HG03025 (cell line): ENCODE measurements around the gene CLN6.
"Not testable (repeated sequence)": the region's sequence is repeated elsewhere in the genome, so short reads cannot be mapped to it uniquely, and the experiment has no call there.

ENCODE experiments used
- ATAC-seq: cut with Tn5 transposase; IDR thresholded peaks from one replicate; pipeline ENCODE4 v1.9.1; 2021; ENCODE audit warnings: mild to moderate bottlenecking, moderate library complexity; ENCODE audit not compliant: unreplicated experiment, low FRiP score

CLN6 gene

GRCh38 chr15:68208636-68209240, 20.8 kb downstream of the CLN6 start:
- ATAC-seq = no peak

GRCh38 chr15:68208136-68208535, 21.4 kb downstream of the CLN6 start:
- ATAC-seq = no peak

- no peak for ATAC-seq
These were observed 22.2 kb downstream of the CLN6 start for GRCh38 chr15:68207176-68207935.

GRCh38 chr15:68206711-68207151, 22.8 kb downstream of the CLN6 start:
- ATAC-seq = no peak

- ATAC-seq = no peak
These were observed 23.5 kb downstream of the CLN6 start for GRCh38 chr15:68205954-68206539.

DNA sequence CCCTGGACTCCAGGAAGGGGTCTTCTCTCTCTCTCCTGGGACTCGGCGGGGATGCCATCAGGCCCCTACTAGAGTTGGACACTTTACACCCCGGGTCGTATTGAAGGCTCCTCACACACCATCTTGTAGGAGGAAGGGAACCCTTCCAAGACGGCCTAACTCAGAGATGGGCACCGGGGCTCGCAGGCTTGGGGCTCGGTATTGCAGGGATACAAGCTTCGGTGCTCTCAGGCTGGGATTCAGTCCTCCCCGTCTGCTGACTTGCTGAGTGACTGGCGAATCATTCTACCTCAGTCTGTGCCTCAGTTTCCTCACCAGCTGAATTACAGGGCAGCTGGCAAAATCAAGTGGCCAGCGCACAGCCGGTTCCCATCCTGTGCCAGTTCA, 24.0 kb downstream of the CLN6 start:
- ATAC-seq = no peak

DNA sequence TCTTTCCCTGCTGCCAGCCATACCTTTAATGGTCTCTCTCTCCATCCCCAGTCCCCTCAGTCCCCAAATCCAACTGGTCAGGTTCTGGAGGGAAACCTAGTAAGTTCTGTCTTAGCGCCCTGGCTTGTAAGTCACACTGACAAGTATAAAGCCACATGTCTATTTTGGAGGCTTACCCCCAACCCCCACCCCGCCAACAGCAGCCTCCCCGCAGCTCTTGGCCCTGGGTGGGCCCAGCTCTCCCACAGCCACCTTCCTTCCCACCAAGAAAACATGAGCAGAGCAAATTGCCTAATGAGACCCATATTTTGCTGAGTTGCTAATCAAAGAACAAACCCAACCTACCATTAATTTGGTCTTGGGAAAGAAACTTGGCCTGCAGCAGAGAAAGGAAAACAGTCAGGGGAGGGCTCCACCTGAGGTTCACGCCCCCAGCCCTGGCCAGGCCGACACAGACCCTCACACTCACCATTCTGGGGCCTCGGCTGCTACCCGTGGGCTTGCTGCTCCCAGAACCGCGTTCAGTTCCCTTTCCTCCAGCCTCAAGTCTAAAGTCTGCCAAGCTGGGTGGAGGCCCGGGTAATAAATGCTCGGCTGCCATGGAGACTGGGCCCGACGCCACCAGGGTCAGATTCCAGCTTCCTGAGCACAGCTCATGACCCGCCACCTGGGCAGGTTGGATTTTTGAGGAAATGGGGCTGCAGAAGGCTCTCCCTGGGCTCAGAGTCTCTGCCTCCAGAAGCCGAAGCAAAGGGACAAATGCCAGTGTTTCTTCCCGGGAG, 24.6 kb downstream of the CLN6 start, which contains the start of gene CALML4:
Gene CALML4, minus strand, starts transcription at position 557 of the 782 bp plus-strand sequence. Its CDS starts 85 bp downstream, at position 472.
- no peak for ATAC-seq

- ATAC-seq = no peak
These were observed 25.2 kb downstream of the CLN6 start for GRCh38 chr15:68204361-68204760.

DNA sequence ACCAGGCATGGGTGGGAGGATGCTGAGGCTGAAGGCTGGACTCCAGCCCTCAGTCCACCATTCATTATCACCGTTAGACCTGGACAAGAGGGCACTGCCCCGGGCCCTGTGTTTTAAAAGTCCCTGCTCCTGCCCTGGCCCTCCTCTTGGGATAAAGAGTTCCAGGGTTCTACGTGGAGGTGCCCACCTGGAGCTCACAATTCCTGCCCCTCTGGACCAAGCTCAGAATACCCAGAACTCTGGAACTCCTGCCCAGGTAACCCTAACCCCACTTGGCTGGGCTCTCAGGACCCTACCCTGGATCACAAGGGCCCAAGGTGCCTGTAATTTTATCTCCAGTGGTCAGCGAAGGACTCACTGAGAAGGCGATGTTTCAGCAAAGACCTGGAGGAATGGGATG, 25.6 kb downstream of the CLN6 start:
- ATAC-seq = no peak

DNA sequence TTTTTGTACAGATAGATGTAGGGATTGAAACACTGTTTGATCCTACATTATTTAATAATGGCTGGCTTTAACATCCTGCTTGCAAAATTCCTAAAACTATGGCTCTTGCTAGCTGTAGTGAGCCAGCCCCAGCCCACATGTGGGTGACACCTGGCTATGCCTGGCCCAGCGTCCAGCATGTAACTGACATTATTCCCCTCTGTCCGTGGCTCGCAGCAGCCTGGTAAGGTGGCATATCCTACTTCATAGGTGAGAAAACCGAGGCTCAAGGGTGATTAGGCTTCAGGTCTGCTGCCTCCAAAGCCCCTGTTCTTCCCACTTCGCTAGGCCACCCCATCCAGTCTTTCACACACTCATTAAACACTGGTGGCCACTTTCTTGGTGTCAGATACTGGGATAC, 26.0 kb downstream of the CLN6 start:
- ATAC-seq = no peak

- not testable (repeated sequence) for ATAC-seq
These were observed 26.5 kb downstream of the CLN6 start for GRCh38 chr15:68202994-68203393.

GRCh38 chr15:68201879-68202261, 27.7 kb downstream of the CLN6 start:
- ATAC-seq = no peak

- ATAC-seq = no peak
These were observed 28.2 kb downstream of the CLN6 start for GRCh38 chr15:68201153-68201878.

DNA sequence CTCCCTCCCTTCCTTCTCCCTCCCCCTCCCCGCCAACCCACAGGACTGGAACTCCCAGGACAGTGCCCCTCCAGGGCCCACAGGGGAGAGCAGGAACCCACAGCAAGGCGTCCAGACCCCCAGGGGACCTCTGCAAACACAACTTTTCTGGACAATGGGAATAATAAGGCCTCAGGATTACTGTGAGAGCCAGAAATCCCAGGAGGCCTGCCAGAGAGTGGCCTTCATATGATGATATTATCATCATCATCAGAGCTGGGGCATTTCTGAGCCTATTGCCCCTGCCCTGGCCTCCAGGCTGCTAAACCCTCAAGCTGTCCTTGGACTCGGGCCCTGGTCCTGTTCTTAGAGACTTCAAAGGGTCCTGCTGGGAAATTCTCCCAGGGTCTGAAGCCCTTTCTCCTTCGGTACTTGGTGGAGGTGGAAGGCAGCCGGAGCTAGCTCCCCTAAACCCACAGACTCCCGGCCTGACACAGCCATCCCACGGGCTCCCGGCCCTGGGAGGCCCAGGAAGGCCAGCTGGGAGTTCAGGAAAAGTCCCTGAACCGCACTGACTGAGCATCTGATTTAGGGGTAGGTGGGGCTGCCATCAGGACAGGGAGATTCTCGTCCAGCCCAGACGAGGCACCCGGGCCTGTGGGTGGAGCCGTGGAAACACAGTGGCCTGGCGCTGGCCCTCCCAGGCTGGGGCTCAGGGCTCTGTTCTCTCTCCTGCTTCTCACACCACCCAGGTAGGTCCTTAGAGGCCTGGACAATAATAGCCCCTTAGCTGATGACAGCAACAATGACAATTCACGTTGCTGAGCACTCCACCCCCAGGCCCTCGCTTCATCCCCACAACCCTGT, 29.3 kb downstream of the CLN6 start:
- ATAC-seq = no peak

GRCh38 chr15:68199340-68199739, 30.2 kb downstream of the CLN6 start:
- ATAC-seq = no peak

DNA sequence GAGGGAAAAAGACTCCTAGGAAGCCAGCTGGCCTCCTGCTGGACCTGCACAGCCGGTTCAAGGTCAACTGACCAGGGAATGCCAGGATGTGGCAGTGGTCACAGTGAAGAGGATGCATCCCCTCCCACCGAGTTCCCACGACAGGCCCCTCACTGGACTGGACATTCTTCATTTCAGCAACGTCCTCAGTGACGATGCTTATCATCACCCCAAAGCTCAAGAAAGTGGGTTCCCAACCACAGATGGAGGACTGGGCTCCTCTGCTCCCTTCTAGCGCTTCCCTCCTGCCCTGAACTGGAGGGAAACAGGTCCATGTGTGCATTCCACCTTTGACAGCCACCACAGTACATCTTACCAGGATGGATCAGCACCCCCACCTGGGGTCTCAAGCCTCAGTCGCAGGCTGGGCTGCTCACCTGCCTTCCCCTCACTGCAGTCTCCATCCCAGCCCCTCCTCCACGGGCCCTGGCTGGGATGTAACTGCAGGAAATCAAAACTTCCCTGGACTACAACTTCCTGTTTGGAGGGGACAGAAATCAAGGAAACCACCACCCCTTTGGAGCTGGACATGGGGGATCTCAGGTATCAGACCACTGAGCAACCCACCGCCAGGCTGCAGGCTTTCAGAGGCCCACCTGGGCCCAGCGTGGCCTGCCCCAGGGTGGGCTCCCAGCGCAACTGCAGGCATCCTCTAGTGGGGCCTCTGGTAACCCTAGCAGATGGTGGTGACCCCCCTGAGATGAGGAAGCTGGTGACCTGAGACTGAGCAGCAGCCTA, 31.7 kb downstream of the CLN6 start:
- no peak for ATAC-seq

DNA sequence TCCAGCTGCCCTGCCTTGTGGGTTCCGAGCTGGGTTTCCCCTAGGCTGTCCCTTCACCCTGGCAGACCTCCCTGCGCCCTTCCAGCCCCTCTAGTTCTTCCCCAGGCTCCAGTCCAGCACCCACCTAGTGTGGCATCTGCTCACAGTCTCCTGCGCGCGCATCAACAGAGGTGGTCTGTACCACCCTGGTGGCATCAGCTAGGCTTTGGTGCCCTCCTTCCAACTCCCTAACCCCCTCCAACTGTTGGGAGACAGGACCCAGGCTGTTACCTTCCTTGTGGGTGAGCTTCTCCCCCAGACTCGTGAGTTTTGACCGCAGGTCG, 32.4 kb downstream of the CLN6 start:
- ATAC-seq = no peak

DNA sequence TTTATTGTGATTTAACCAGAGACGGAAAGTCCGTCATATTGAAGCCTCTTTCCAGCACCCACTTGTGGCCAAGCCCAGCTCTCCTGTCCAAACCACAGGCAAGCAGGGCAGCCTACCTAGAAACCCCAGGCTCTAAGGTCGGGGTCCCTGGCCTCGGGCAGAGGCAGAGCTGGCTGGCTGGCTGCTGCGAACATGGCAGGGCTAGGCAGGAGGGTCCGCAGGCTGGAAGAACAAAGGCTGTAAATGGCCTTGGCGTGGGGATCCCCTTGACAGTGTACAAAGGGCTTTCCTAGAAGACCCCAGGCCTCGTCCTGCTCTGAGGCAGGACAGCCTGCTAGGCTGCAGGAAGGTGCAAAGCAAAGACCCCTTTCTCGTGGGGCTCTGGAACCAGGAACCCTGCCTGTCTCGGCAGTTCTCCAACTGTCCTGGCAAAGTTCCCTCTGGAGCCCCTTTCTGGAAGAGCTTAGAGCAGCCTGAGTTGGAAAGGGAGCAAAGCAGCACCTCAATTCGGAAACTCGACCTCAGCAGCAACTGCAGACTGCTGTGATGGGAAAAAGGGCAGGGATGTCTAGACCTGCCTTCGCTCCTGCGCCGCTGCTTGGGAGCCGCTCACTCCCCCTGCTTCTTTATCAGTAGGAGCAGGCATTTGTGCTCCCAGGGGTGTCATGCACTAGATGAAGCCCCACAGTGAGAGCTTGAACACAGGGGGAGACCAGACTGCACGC, 32.9 kb downstream of the CLN6 start:
- ATAC-seq = no peak
